Spleen (tissue), 7 donors: ENCODE measurements around the gene CYP2F1.
"Not testable (repeated sequence)": the region's sequence is repeated elsewhere in the genome, so short reads cannot be mapped to it uniquely, and the experiment has no call there.

ENCODE experiments used
- CTCF ChIP-seq, 11 experiments: fragments of 200-600 bp in 7 of 11; fragments of 450-650 bp in 4 of 11; sonication (generic) in 4 of 11; IDR thresholded peaks in 8 of 11; conservative IDR thresholded peaks in 3 of 11; 1 replicate in 7 of 11; 2 replicates in 4 of 11; pipeline versions ENCODE4 v1.4.0 to v1.8.0; 2016 to 2021; ENCODE audit warnings: antibody characterized with exemption in 11 of 11, inconsistent platforms in 4 of 11, mild to moderate bottlenecking in 1 of 11
- POLR2A ChIP-seq, 3 donors: fragments of 450-650 bp; IDR thresholded peaks; one replicate each; pipeline ENCODE4 v1.5.1; 2017; ENCODE audit warnings: antibody characterized with exemption in 3 of 3, mild to moderate bottlenecking in 1 of 3
- POLR2AphosphoS5 ChIP-seq, 3 donors: sonication (generic); formaldehyde crosslinking; IDR thresholded peaks; one replicate each; pipeline ENCODE4 v1.5.1; 2017; ENCODE audit warnings: antibody characterized with exemption in 3 of 3
- donor health status: DM: no; HTN: no; CAD: no; lungs with moderate emphysema.
- donor health status: DM: no; HTN: no; CAD: no.
- donor health status: DM: no; HTN: no; CAD: no.

GRCh38 chr19:41120929-41121911 lies 7.0 kb downstream of the CYP2F1 start:
- peak in 2 of 3 donors; percentile 37 to 84 for TF ChIP-seq POLR2AphosphoS5 (IDR thresholded peaks at IDR 0.05)
- TF ChIP-seq POLR2A (IDR thresholded peaks at IDR 0.05); CTCF (IDR thresholded peaks at IDR 0.05 in 8 of 11, conservative IDR thresholded peaks at IDR 0.05 in 3 of 11): not testable (repeated sequence)
